Measurements from ENCODE around the gene ANKRD60. TPM values are rescaled to one million over a fixed set of nuclear protein-coding genes. Genes with fewer than 3 reads are reported as not detected.

Gene ANKRD60
- total and polyA plus RNA-seq, 2 donors (not counting 1 experiment from before 2014, with no cell fraction given) = 0.27 TPM; not detected in 1

DNA sequence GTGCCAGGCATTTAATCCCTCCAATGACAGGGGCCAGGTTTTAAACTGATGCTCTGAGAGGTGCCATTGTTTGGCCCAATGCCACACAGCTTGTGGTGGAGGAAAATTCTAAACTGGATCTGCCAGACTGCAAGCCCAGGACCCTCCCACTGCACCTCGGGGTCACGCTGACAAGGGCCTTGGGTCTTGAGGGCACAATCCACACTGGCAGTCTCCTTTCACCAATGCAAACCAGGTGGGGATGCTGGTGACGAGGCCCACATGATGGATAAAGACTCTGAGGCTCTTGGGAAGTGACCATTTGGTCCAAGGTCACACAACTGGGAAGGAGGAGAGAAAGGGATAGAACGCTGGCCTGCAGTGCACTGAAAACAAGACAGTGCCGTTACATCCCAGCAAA, 14.7 kb downstream of the ANKRD60 start:
- no peak overlapping the region for H3K27ac ChIP-seq (ENCODE audit: low read length in 2 of 2)
- no peak overlapping the region for H3K4me3 ChIP-seq (ENCODE audit: control extremely low read depth in 1 of 5, extremely low read depth in 1 of 5, insufficient read depth in 1 of 5, low read depth in 2 of 5, low read length in 4 of 5)
- ATAC-seq (ENCODE audit: low read depth) = no peak
- CTCF ChIA-PET = no interaction called here
- WGBS (ENCODE audit: insufficient coverage) = 83% methylated on average over 2 of the region's 5 CpGs
- H3K4me1 ChIP-seq (ENCODE audit: control insufficient read depth in 2 of 2, insufficient read depth in 2 of 2, low read length in 2 of 2) = peaks cover 0 to 6% of the 10 kb centered on the region in 2 donors
- H4K20me1 ChIP-seq (ENCODE audit: control insufficient read depth, insufficient read depth, low read length, poor library complexity, severe bottlenecking) = no peaks in the 10 kb centered on the region
- Mint-ChIP-seq H3K27me3 (peaks cover 42% of the 10 kb centered on the region), H3K4me3 (no peak overlapping the region), H3K27ac (no peak overlapping the region), H3K4me1 (peaks cover 3% of the 10 kb centered on the region), H3K9me3 (ENCODE audit: insufficient read depth) (no peaks in the 10 kb centered on the region)
- POLR2A ChIA-PET = no interaction called here
- intact Hi-C loops (cut with micrococcal nuclease) = no loop called here
- H3K9me3 ChIP-seq (ENCODE audit: control extremely low read depth in 1 of 3, control insufficient read depth in 2 of 3, insufficient read depth in 1 of 3, low read length in 2 of 3) = peaks cover 0 to 9% (median under 1%) of the 10 kb centered on the region in 3 donors
- H2AFZ ChIP-seq (ENCODE audit: insufficient read depth, low read depth, low read length, poor library complexity, severe bottlenecking) = no peak overlapping the region
- H3K36me3 ChIP-seq (replicated peaks in 1 of 2; ENCODE audit: control extremely low read depth in 1 of 2, control insufficient read depth in 1 of 2, extremely low read depth in 1 of 2, insufficient read depth in 2 of 2, low read length in 1 of 2) = no peaks in the 10 kb centered on the region
- no peak for DNase-seq
- TF ChIP-seq CTCF (IDR thresholded peaks at IDR 0.05) (no peak), EZH2 (IDR thresholded peaks at IDR 0.05; ENCODE audit: borderline replicate concordance, insufficient read depth, low read depth, low read length, poor library complexity, severe bottlenecking) (no peak)
- peaks cover 0 to 15% (median 3%) of the 10 kb centered on the region in 4 experiments for H3K27me3 ChIP-seq (replicated peaks in 1 of 4; ENCODE audit: control extremely low read depth in 1 of 4, control insufficient read depth in 3 of 4, insufficient read depth in 4 of 4, low read length in 3 of 4)
- H3K4me2 ChIP-seq (replicated peaks; ENCODE audit: low read depth, low read length, poor library complexity, severe bottlenecking) = no peak overlapping the region
- H3K9ac ChIP-seq (ENCODE audit: low read length) = no peak overlapping the region
- H3K79me2 ChIP-seq (ENCODE audit: control insufficient read depth, insufficient read depth, low read length) = no peaks in the 10 kb centered on the region

DNA sequence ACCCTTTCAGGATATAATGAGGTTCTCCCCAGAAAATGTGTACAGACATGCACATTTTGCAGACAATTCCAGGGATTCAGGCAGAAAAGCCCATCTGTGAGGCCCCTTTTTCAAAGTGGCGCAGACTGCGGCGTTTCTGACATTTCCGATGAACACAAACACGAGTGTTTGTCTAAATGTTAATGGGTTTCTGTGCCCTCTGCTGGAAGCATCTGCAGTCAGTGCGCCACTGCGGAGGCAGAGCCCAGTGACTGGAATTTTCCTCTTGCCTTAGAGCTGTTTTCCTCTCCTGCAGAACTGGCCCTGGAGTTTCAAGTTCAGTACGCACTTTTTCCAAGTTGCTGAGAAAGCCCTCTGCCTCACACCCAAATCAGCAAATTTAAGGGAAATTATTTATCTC, 15.3 kb downstream of the ANKRD60 start:
- Histone ChIP-seq H3K9me3 (ENCODE audit: control extremely low read depth in 1 of 3, control insufficient read depth in 2 of 3, insufficient read depth in 1 of 3, low read length in 2 of 3) (peaks cover 0 to 3% (median 0%) of the 10 kb centered on the region in 3 donors), H3K4me3 (ENCODE audit: control extremely low read depth in 1 of 5, extremely low read depth in 1 of 5, insufficient read depth in 1 of 5, low read depth in 2 of 5, low read length in 4 of 5) (no peak overlapping the region), H3K79me2 (ENCODE audit: control insufficient read depth, insufficient read depth, low read length) (no peaks in the 10 kb centered on the region), H2AFZ (ENCODE audit: insufficient read depth, low read depth, low read length, poor library complexity, severe bottlenecking) (no peak overlapping the region), H3K27me3 (replicated peaks in 1 of 4; ENCODE audit: control extremely low read depth in 1 of 4, control insufficient read depth in 3 of 4, insufficient read depth in 4 of 4, low read length in 3 of 4) (peaks cover 0 to 10% (median 2%) of the 10 kb centered on the region in 4 experiments), H3K9ac (ENCODE audit: low read length) (no peak overlapping the region), H3K4me1 (ENCODE audit: control insufficient read depth in 2 of 2, insufficient read depth in 2 of 2, low read length in 2 of 2) (peaks cover 0 to 6% of the 10 kb centered on the region in 2 donors), H4K20me1 (ENCODE audit: control insufficient read depth, insufficient read depth, low read length, poor library complexity, severe bottlenecking) (no peaks in the 10 kb centered on the region), H3K4me2 (replicated peaks; ENCODE audit: low read depth, low read length, poor library complexity, severe bottlenecking) (no peak overlapping the region), H3K27ac (ENCODE audit: low read length in 2 of 2) (no peak overlapping the region), H3K36me3 (replicated peaks in 1 of 2; ENCODE audit: control extremely low read depth in 1 of 2, control insufficient read depth in 1 of 2, extremely low read depth in 1 of 2, insufficient read depth in 2 of 2, low read length in 1 of 2) (no peaks in the 10 kb centered on the region)
- CTCF ChIA-PET = interaction anchor here (0.6 to 2.5 kb wide), 4 partner anchors 33 to 1663 kb away, joined by 3 to 11 read pairs (median 4); no protein-coding TSS in a partner anchor
- Mint-ChIP-seq H3K27me3 (peaks cover 36% of the 10 kb centered on the region), H3K9me3 (ENCODE audit: insufficient read depth) (no peaks in the 10 kb centered on the region), H3K4me1 (peaks cover 3% of the 10 kb centered on the region), H3K27ac (no peak overlapping the region), H3K4me3 (no peak overlapping the region)
- no peak for ATAC-seq (ENCODE audit: low read depth)
- POLR2A ChIA-PET = no interaction called here
- no peak for TF ChIP-seq EZH2 (IDR thresholded peaks at IDR 0.05; ENCODE audit: borderline replicate concordance, insufficient read depth, low read depth, low read length, poor library complexity, severe bottlenecking)
- no peak for TF ChIP-seq CTCF (IDR thresholded peaks at IDR 0.05)
- DNase-seq = no peak
- WGBS (ENCODE audit: insufficient coverage) = 85% methylated on average over 7 of the region's 8 CpGs
- intact Hi-C loops (cut with micrococcal nuclease) = no loop called here

All from B cell (primary cell).